Astrocyte (in vitro differentiated cells and primary cell): Measurements from ENCODE around the gene STK35. TPM values are rescaled to one million over a fixed set of nuclear protein-coding genes. Genes with fewer than 3 reads are reported as not detected.

Experiments
- DNase-seq: peaks from one replicate; pipeline ENCODE4 v3.0.0-alpha.2; 2010; ENCODE audit warnings: low read depth
- FAIRE-seq: peaks from 2 replicates; lab custom pipeline; 2011; peaks lifted over from hg19 to GRCh38; lab: Jason Lieb, UNC
- H2AFZ ChIP-seq: 2 replicates; pipeline ENCODE4 v1.6.0; 2012; ENCODE audit warnings: low read depth, low read length, inconsistent platforms
- H3K27ac ChIP-seq: 2 replicates; pipeline ENCODE4 v1.5.1; 2011; ENCODE audit warnings: low read depth, low read length, inconsistent platforms
- H3K27me3 ChIP-seq: 2 replicates; pipeline ENCODE4 v1.6.0; 2011; ENCODE audit warnings: low read length, inconsistent platforms; ENCODE audit not compliant: insufficient read depth
- H3K36me3 ChIP-seq: 2 replicates; pipeline ENCODE4 v1.5.1; 2011; ENCODE audit warnings: low read length, inconsistent platforms; ENCODE audit not compliant: insufficient read depth
- H3K4me1 ChIP-seq: 2 replicates; pipeline ENCODE4 v1.5.1; 2011; ENCODE audit warnings: low read length, inconsistent platforms; ENCODE audit not compliant: insufficient read depth
- H3K4me2 ChIP-seq: 2 replicates; pipeline ENCODE4 v1.6.0; 2012; ENCODE audit warnings: low read length, inconsistent platforms
- H3K4me3 ChIP-seq: 2 replicates; pipeline ENCODE4 v1.5.1; 2011; ENCODE audit warnings: low read depth, mild to moderate bottlenecking, low read length, inconsistent platforms; ENCODE audit not compliant: insufficient read depth
- H3K79me2 ChIP-seq: 2 replicates; pipeline ENCODE4 v1.6.0; 2012; ENCODE audit warnings: mild to moderate bottlenecking, low read length, inconsistent platforms; ENCODE audit not compliant: insufficient read depth
- H3K9ac ChIP-seq: 2 replicates; pipeline ENCODE4 v1.6.0; 2012; ENCODE audit warnings: mild to moderate bottlenecking, low read length, inconsistent platforms
- H3K9me3 ChIP-seq: 2 replicates; pipeline ENCODE4 v1.5.1; 2012; ENCODE audit warnings: low read depth, mild to moderate bottlenecking, low read length, inconsistent platforms; ENCODE audit not compliant: insufficient read depth
- H4K20me1 ChIP-seq: 2 replicates; pipeline ENCODE4 v1.6.0; 2012; ENCODE audit warnings: low read length, inconsistent platforms; ENCODE audit not compliant: insufficient read depth
- H3K27ac Mint-ChIP-seq: one replicate; pipeline ENCODE4 v1.8.0; 2021; ENCODE audit warnings: mild to moderate bottlenecking, mixed read lengths; ENCODE audit not compliant: unreplicated experiment
- H3K27me3 Mint-ChIP-seq: one replicate; pipeline ENCODE4 v1.8.0; 2021; ENCODE audit warnings: low read depth, mixed read lengths; ENCODE audit not compliant: unreplicated experiment
- H3K36me3 Mint-ChIP-seq: one replicate; pipeline ENCODE4 v1.8.0; 2021; ENCODE audit warnings: low read depth, mixed read lengths; ENCODE audit not compliant: unreplicated experiment
- H3K4me1 Mint-ChIP-seq: one replicate; pipeline ENCODE4 v1.8.0; 2021; ENCODE audit warnings: low read depth, mixed read lengths; ENCODE audit not compliant: unreplicated experiment
- H3K4me3 Mint-ChIP-seq: one replicate; pipeline ENCODE4 v1.8.0; 2021; ENCODE audit warnings: mild to moderate bottlenecking, moderate library complexity, mixed read lengths; ENCODE audit not compliant: unreplicated experiment
- H3K9me3 Mint-ChIP-seq: one replicate; pipeline ENCODE4 v1.8.0; 2021; ENCODE audit warnings: mild to moderate bottlenecking, mixed read lengths; ENCODE audit not compliant: unreplicated experiment
- EZH2 ChIP-seq: IDR thresholded peaks from 2 replicates; pipeline ENCODE4 v1.6.1; 2012; ENCODE audit warnings: mild to moderate bottlenecking, low read length, inconsistent platforms; ENCODE audit not compliant: insufficient read depth
- total RNA-seq: library from RNA; stranded (reverse); gene quantifications from 2 replicates; pipeline ENCODE4 v1.2.1, GENCODE V29; 2021
- TF ChIP-seq, protein P1 (sequence below): IDR thresholded peaks from 2 replicates; pipeline ENCODE4 v1.5.1; 2011; ENCODE audit warnings: low read depth, mild to moderate bottlenecking, inconsistent platforms, low read length, moderate library complexity; ENCODE audit not compliant: insufficient read depth

The STK35 gene
- total RNA-seq, 1 donor from 2014 or later = 18.6 TPM

DNA sequence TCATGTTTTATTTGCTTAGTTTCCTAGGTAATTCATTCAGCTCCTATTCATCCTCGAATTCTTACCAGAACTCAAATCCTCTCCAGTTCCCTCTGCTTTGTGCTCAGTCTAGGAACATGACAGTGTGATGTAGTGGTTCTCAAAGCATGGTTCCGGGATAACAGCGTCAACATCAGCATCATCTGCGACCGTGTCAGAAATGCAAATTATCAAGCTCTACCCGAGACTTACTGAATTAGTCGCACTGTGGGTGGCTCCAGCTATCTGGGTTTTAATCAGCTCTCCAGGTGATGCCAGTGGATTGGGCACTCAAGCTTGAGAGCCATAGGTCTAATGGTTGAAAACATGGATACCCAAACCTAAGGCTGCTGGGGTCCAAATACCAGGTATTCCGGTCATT lies 7.7 kb upstream of the STK35 start:
- Mint-ChIP-seq H3K9me3 (no peaks in the 10 kb centered on the region), H3K27me3 (peaks cover 21% of the 10 kb centered on the region), H3K4me1 (no peaks in the 10 kb centered on the region), H3K27ac (no peak overlapping the region), H3K36me3 (no peaks in the 10 kb centered on the region), H3K4me3 (no peak overlapping the region)
- no peak overlapping the region for H3K9ac ChIP-seq
- H3K79me2 ChIP-seq = no peaks in the 10 kb centered on the region
- H4K20me1 ChIP-seq = no peaks in the 10 kb centered on the region
- no peak for DNase-seq
- H3K9me3 ChIP-seq = no peaks in the 10 kb centered on the region
- no peak overlapping the region for H3K4me3 ChIP-seq
- no peaks in the 10 kb centered on the region for H3K36me3 ChIP-seq
- H2AFZ ChIP-seq = no peak overlapping the region
- peaks cover 22% of the 10 kb centered on the region for H3K27me3 ChIP-seq
- H3K4me2 ChIP-seq = no peak overlapping the region
- H3K4me1 ChIP-seq = no peaks in the 10 kb centered on the region
- no peak for FAIRE-seq
- TF ChIP-seq, protein P1, sequence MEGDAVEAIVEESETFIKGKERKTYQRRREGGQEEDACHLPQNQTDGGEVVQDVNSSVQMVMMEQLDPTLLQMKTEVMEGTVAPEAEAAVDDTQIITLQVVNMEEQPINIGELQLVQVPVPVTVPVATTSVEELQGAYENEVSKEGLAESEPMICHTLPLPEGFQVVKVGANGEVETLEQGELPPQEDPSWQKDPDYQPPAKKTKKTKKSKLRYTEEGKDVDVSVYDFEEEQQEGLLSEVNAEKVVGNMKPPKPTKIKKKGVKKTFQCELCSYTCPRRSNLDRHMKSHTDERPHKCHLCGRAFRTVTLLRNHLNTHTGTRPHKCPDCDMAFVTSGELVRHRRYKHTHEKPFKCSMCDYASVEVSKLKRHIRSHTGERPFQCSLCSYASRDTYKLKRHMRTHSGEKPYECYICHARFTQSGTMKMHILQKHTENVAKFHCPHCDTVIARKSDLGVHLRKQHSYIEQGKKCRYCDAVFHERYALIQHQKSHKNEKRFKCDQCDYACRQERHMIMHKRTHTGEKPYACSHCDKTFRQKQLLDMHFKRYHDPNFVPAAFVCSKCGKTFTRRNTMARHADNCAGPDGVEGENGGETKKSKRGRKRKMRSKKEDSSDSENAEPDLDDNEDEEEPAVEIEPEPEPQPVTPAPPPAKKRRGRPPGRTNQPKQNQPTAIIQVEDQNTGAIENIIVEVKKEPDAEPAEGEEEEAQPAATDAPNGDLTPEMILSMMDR = no peak
- TF ChIP-seq EZH2 = no peak
- no peak overlapping the region for H3K27ac ChIP-seq

DNA sequence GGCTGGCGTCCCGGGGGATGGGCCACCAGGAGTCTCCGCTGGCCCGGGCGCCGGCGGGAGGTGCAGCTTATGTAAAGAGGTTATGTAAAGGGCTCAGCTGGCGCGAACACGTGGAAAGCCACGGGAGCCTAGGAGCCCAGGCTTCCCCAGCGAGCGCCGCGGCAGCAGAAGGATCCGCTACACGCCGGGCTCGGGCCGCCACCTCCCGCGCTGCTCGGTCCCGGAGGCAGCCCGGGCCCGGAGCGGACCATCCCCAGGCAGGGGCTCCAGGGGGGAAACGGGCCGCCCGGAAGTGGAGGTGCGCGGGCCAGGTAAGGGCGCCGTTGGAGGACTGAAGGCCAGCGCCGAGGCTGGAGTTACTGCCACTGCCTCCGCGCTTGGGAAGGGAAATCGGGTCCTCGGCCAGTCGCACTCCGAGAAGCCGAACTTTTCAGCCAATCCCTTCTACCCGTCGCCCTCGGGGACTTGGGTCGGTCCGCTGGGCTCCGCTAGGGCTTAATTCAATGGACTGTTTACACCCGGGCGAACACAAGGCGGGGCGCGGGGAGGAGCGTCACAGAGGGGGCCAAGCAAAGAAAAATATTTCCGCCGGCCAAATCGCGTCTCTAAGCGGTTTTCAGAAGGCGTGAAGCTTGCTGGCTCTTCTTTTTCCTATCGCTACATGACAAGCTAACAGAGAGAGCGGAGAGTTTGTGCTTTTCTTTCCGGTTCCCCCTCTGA lies 398 bp downstream of the STK35 start:
- FAIRE-seq (no peak), DNase-seq (peak; percentile 90)
- H3K27me3 Mint-ChIP-seq = peaks cover under 1% of the 10 kb centered on the region
- Histone ChIP-seq H4K20me1 (peaks cover 40% of the 10 kb centered on the region), H3K4me1 (peaks cover 18% of the 10 kb centered on the region), H3K79me2 (peaks cover 43% of the 10 kb centered on the region), H3K9ac (peak overlapping the region; percentile 97), H3K4me2 (peak overlapping the region; percentile 100), H3K9me3 (no peaks in the 10 kb centered on the region), H3K27me3 (no peaks in the 10 kb centered on the region), H2AFZ (peak overlapping the region; percentile 97), H3K36me3 (peaks cover 6% of the 10 kb centered on the region), H3K4me3 (peak overlapping the region; percentile 83), H3K27ac (peak overlapping the region; percentile 100)
- no peak for TF ChIP-seq EZH2
- TF ChIP-seq, protein P1 = no peak
- no peaks in the 10 kb centered on the region for H3K9me3 Mint-ChIP-seq
- H3K4me3 Mint-ChIP-seq = peak overlapping the region; percentile 96
- peak overlapping the region; percentile 100 for H3K27ac Mint-ChIP-seq
- no peaks in the 10 kb centered on the region for H3K36me3 Mint-ChIP-seq
- peaks cover 21% of the 10 kb centered on the region for H3K4me1 Mint-ChIP-seq
